Measurements from ENCODE around the gene TH.

The TH gene

GRCh38 chr11:2202071-2202899 is 30.7 kb upstream of the TH start:
- no peaks in the 10 kb centered on the region for H3K36me3 ChIP-seq (ENCODE audit: control insufficient read depth in 1 of 2, insufficient read depth in 2 of 2, low read length in 2 of 2)
- H3K27me3 ChIP-seq (ENCODE audit: control insufficient read depth in 1 of 2, insufficient read depth in 2 of 2, low read length in 2 of 2): no peaks in the 10 kb centered on the region
- H3K9ac ChIP-seq (ENCODE audit: low read depth in 1 of 2, low read length in 2 of 2): no peak overlapping the region
- H3K9me3 ChIP-seq (ENCODE audit: control insufficient read depth in 1 of 2, low read length in 2 of 2): no peaks in the 10 kb centered on the region
- H3K4me1 ChIP-seq (ENCODE audit: control insufficient read depth in 1 of 2, insufficient read depth in 2 of 2, low read length in 2 of 2): peaks cover 10 to 19% of the 10 kb centered on the region in 2 donors
- H3K27ac ChIP-seq (ENCODE audit: low read depth, low read length): no peak overlapping the region
- H3K4me3 ChIP-seq (ENCODE audit: low read depth in 1 of 2, low read length in 2 of 2): no peak overlapping the region

- Histone ChIP-seq H3K9me3 (ENCODE audit: control insufficient read depth in 1 of 2, low read length in 2 of 2) (no peaks in the 10 kb centered on the region), H3K27me3 (ENCODE audit: control insufficient read depth in 1 of 2, insufficient read depth in 2 of 2, low read length in 2 of 2) (no peaks in the 10 kb centered on the region), H3K4me3 (ENCODE audit: low read depth in 1 of 2, low read length in 2 of 2) (no peak overlapping the region), H3K27ac (ENCODE audit: low read depth, low read length) (no peak overlapping the region), H3K36me3 (ENCODE audit: control insufficient read depth in 1 of 2, insufficient read depth in 2 of 2, low read length in 2 of 2) (no peaks in the 10 kb centered on the region), H3K4me1 (ENCODE audit: control insufficient read depth in 1 of 2, insufficient read depth in 2 of 2, low read length in 2 of 2) (peaks cover 10 to 19% of the 10 kb centered on the region in 2 donors), H3K9ac (ENCODE audit: low read depth in 1 of 2, low read length in 2 of 2) (no peak overlapping the region)
Measured at GRCh38 chr11:2201542-2201941, 29.9 kb upstream of the TH start.

GRCh38 chr11:2200957-2201519 is 29.4 kb upstream of the TH start:
- H3K4me3 ChIP-seq (ENCODE audit: low read depth in 1 of 2, low read length in 2 of 2): no peak overlapping the region
- H3K36me3 ChIP-seq (ENCODE audit: control insufficient read depth in 1 of 2, insufficient read depth in 2 of 2, low read length in 2 of 2): no peaks in the 10 kb centered on the region
- no peaks in the 10 kb centered on the region for H3K27me3 ChIP-seq (ENCODE audit: control insufficient read depth in 1 of 2, insufficient read depth in 2 of 2, low read length in 2 of 2)
- no peak overlapping the region for H3K27ac ChIP-seq (ENCODE audit: low read depth, low read length)
- H3K9me3 ChIP-seq (ENCODE audit: control insufficient read depth in 1 of 2, low read length in 2 of 2): no peaks in the 10 kb centered on the region
- H3K4me1 ChIP-seq (ENCODE audit: control insufficient read depth in 1 of 2, insufficient read depth in 2 of 2, low read length in 2 of 2): peaks cover 10 to 19% of the 10 kb centered on the region in 2 donors
- no peak overlapping the region for H3K9ac ChIP-seq (ENCODE audit: low read depth in 1 of 2, low read length in 2 of 2)

GRCh38 chr11:2200536-2200935 is 28.9 kb upstream of the TH start:
- Histone ChIP-seq H3K4me1 (ENCODE audit: control insufficient read depth in 1 of 2, insufficient read depth in 2 of 2, low read length in 2 of 2) (peaks cover 10 to 19% of the 10 kb centered on the region in 2 donors), H3K9ac (ENCODE audit: low read depth in 1 of 2, low read length in 2 of 2) (no peak overlapping the region), H3K9me3 (ENCODE audit: control insufficient read depth in 1 of 2, low read length in 2 of 2) (no peaks in the 10 kb centered on the region), H3K36me3 (ENCODE audit: control insufficient read depth in 1 of 2, insufficient read depth in 2 of 2, low read length in 2 of 2) (no peaks in the 10 kb centered on the region), H3K27me3 (ENCODE audit: control insufficient read depth in 1 of 2, insufficient read depth in 2 of 2, low read length in 2 of 2) (no peaks in the 10 kb centered on the region), H3K4me3 (ENCODE audit: low read depth in 1 of 2, low read length in 2 of 2) (no peak overlapping the region), H3K27ac (ENCODE audit: low read depth, low read length) (no peak overlapping the region)

- Histone ChIP-seq H3K4me3 (ENCODE audit: low read depth in 1 of 2, low read length in 2 of 2) (no peak overlapping the region), H3K27me3 (ENCODE audit: control insufficient read depth in 1 of 2, insufficient read depth in 2 of 2, low read length in 2 of 2) (no peaks in the 10 kb centered on the region)
Measured at GRCh38 chr11:2199466-2200341, 28.1 kb upstream of the TH start.

GRCh38 chr11:2198621-2199365 is 27.2 kb upstream of the TH start:
- Histone ChIP-seq H3K4me1 (ENCODE audit: control insufficient read depth in 1 of 2, insufficient read depth in 2 of 2, low read length in 2 of 2) (peaks cover 10 to 16% of the 10 kb centered on the region in 2 donors), H3K9me3 (ENCODE audit: control insufficient read depth in 1 of 2, low read length in 2 of 2) (no peaks in the 10 kb centered on the region), H3K9ac (ENCODE audit: low read depth in 1 of 2, low read length in 2 of 2) (no peak overlapping the region), H3K27me3 (ENCODE audit: control insufficient read depth in 1 of 2, insufficient read depth in 2 of 2, low read length in 2 of 2) (no peaks in the 10 kb centered on the region), H3K4me3 (ENCODE audit: low read depth in 1 of 2, low read length in 2 of 2) (no peak overlapping the region), H3K27ac (ENCODE audit: low read depth, low read length) (no peak overlapping the region), H3K36me3 (ENCODE audit: control insufficient read depth in 1 of 2, insufficient read depth in 2 of 2, low read length in 2 of 2) (no peaks in the 10 kb centered on the region)

More at GRCh38 chr11:2199466-2200341, 28.1 kb upstream of the TH start:
- peaks cover 10 to 19% of the 10 kb centered on the region in 2 donors for H3K4me1 ChIP-seq (ENCODE audit: control insufficient read depth in 1 of 2, insufficient read depth in 2 of 2, low read length in 2 of 2)
- no peaks in the 10 kb centered on the region for H3K36me3 ChIP-seq (ENCODE audit: control insufficient read depth in 1 of 2, insufficient read depth in 2 of 2, low read length in 2 of 2)
- H3K27ac ChIP-seq (ENCODE audit: low read depth, low read length): no peak overlapping the region
- no peak overlapping the region for H3K9ac ChIP-seq (ENCODE audit: low read depth in 1 of 2, low read length in 2 of 2)
- H3K9me3 ChIP-seq (ENCODE audit: control insufficient read depth in 1 of 2, low read length in 2 of 2): no peaks in the 10 kb centered on the region

- Histone ChIP-seq H3K9me3 (ENCODE audit: control insufficient read depth in 1 of 2, low read length in 2 of 2) (no peaks in the 10 kb centered on the region), H3K36me3 (ENCODE audit: control insufficient read depth in 1 of 2, insufficient read depth in 2 of 2, low read length in 2 of 2) (no peaks in the 10 kb centered on the region), H3K4me3 (ENCODE audit: low read depth in 1 of 2, low read length in 2 of 2) (no peak overlapping the region), H3K27ac (ENCODE audit: low read depth, low read length) (no peak overlapping the region), H3K4me1 (ENCODE audit: control insufficient read depth in 1 of 2, insufficient read depth in 2 of 2, low read length in 2 of 2) (peaks cover 3 to 8% of the 10 kb centered on the region in 2 donors), H3K9ac (ENCODE audit: low read depth in 1 of 2, low read length in 2 of 2) (no peak overlapping the region), H3K27me3 (ENCODE audit: control insufficient read depth in 1 of 2, insufficient read depth in 2 of 2, low read length in 2 of 2) (no peaks in the 10 kb centered on the region)
Measured at GRCh38 chr11:2197771-2198520, 26.3 kb upstream of the TH start.

- Histone ChIP-seq H3K4me1 (ENCODE audit: control insufficient read depth in 1 of 2, insufficient read depth in 2 of 2, low read length in 2 of 2) (peaks cover 0 to 3% of the 10 kb centered on the region in 2 donors), H3K27me3 (ENCODE audit: control insufficient read depth in 1 of 2, insufficient read depth in 2 of 2, low read length in 2 of 2) (peaks cover 0 to 2% of the 10 kb centered on the region in 2 donors), H3K27ac (ENCODE audit: low read depth, low read length) (no peak overlapping the region), H3K9me3 (ENCODE audit: control insufficient read depth in 1 of 2, low read length in 2 of 2) (no peaks in the 10 kb centered on the region), H3K9ac (ENCODE audit: low read depth in 1 of 2, low read length in 2 of 2) (no peak overlapping the region), H3K36me3 (ENCODE audit: control insufficient read depth in 1 of 2, insufficient read depth in 2 of 2, low read length in 2 of 2) (no peaks in the 10 kb centered on the region), H3K4me3 (ENCODE audit: low read depth in 1 of 2, low read length in 2 of 2) (no peak overlapping the region)
Measured at GRCh38 chr11:2196970-2197770, 25.6 kb upstream of the TH start.

- no peak overlapping the region for H3K9ac ChIP-seq (ENCODE audit: low read depth in 1 of 2, low read length in 2 of 2)
- no peak overlapping the region for H3K4me3 ChIP-seq (ENCODE audit: low read depth in 1 of 2, low read length in 2 of 2)
- H3K4me1 ChIP-seq (ENCODE audit: control insufficient read depth in 1 of 2, insufficient read depth in 2 of 2, low read length in 2 of 2): peaks cover 0 to 4% of the 10 kb centered on the region in 2 donors
- peaks cover 2 to 8% of the 10 kb centered on the region in 2 donors for H3K27me3 ChIP-seq (ENCODE audit: control insufficient read depth in 1 of 2, insufficient read depth in 2 of 2, low read length in 2 of 2)
- H3K36me3 ChIP-seq (ENCODE audit: control insufficient read depth in 1 of 2, insufficient read depth in 2 of 2, low read length in 2 of 2): no peaks in the 10 kb centered on the region
- H3K9me3 ChIP-seq (ENCODE audit: control insufficient read depth in 1 of 2, low read length in 2 of 2): no peaks in the 10 kb centered on the region
- no peak overlapping the region for H3K27ac ChIP-seq (ENCODE audit: low read depth, low read length)
Measured at GRCh38 chr11:2195756-2196088, 24.1 kb upstream of the TH start.
